Colonic mucosa (tissue), 4 donors: ENCODE results near the gene TFR2. TPM values are rescaled to one million over a fixed set of nuclear protein-coding genes. Genes with fewer than 3 reads are reported as not detected.
A peak's percentile ranks its signal among the peaks of the same experiment; 100 is the strongest.

Experiments used
- DNase-seq: peaks from one replicate; pipeline ENCODE4 v3.0.0-alpha.2; 2020
- H3K27ac ChIP-seq: fragments of 200-600 bp; one replicate; pipeline ENCODE4 v1.8.0; 2021
- H3K27me3 ChIP-seq: fragments of 200-600 bp; one replicate; pipeline ENCODE4 v1.8.0; 2021
- H3K36me3 ChIP-seq: fragments of 200-600 bp; one replicate; pipeline ENCODE4 v1.8.0; 2021
- H3K4me1 ChIP-seq: fragments of 200-600 bp; one replicate; pipeline ENCODE4 v1.8.0; 2021; ENCODE audit warnings: mild to moderate bottlenecking
- H3K4me3 ChIP-seq: fragments of 200-600 bp; one replicate; pipeline ENCODE4 v1.8.0; 2021
- H3K9ac ChIP-seq, 2 donors: one replicate each; pipeline ENCODE4 v1.7.0; 2013; ENCODE audit warnings: control low read depth in 2 of 2, low read depth in 2 of 2, low read length in 2 of 2
- H3K9me3 ChIP-seq: fragments of 200-600 bp; one replicate; pipeline ENCODE4 v1.8.0; 2021
- intact Hi-C: fragments of 100-400 bp; cut with DNase I; formaldehyde crosslinking; loops from one replicate; pipeline ENCODE4 v1.14.1; 2022
- total RNA-seq, 2 donors: library from RNA; stranded (reverse); fragmentation: NEBNext Ultra II Directional in 1 of 2; extraction: Animal tissue kit (Norgen Biotek cat#: 25700) in 1 of 2; gene quantifications; one replicate each; pipeline ENCODE4 v1.2.1, GENCODE V29; 2021
- TF ChIP-seq, protein P1 (sequence below): fragments of 200-600 bp; IDR thresholded peaks from one replicate; pipeline ENCODE4 v1.8.0; 2022; ENCODE audit warnings: antibody characterized with exemption, mild to moderate bottlenecking
- donor health status: healthy.
- donor health status: DM: no; HTN: no; CAD: no.
- donor health status: DM: no; HTN: no; CAD: no.

The TFR2 gene
- total RNA-seq, 2 donors from 2014 or later: 1.8 to 2.3 TPM

DNA sequence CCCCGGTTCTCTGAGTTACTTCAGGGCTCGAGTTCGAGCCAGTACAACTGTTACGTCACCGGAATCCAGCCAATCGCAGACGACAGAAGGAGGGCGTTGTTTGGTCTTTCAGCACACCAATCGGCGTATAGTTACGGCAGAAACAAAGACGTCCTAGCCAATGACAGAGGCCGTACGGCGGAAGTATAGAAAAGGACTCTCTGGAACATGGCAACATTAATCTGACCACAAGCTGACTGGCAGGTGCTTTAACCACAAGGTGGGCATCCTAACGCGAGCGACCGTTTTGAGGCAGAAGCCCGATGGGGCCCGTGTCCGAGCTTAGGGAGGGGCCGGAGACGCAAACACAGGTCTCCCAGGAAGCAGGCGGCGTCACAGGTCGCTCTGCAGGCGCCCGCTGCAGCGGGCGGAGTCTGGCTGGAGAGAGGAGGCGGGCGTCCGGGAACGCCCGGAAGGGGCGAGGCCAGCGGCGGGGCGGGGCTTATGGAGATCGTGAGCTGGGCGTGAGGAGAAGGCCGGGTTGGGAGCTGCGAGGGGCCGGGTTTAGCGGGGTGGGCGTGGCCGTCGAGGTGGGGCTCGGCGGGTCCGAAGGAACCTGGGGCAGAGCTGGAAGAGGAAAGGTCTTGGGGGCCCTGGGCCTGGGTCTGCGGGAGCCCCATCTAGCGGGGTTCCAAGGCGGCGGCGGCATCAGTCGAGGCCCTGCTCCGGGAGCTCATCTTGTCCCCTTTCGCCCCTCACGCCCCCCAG, 29.2 kb downstream of the TFR2 start, which contains the start of gene MOSPD3:
MOSPD3 (plus strand) TSS at position 558 of the 747 bp plus-strand sequence. CDS start 252 bp downstream, outside the sequence.
- intact Hi-C loops: no loop called here
- no peaks in the 10 kb centered on the region for H3K36me3 ChIP-seq

DNA sequence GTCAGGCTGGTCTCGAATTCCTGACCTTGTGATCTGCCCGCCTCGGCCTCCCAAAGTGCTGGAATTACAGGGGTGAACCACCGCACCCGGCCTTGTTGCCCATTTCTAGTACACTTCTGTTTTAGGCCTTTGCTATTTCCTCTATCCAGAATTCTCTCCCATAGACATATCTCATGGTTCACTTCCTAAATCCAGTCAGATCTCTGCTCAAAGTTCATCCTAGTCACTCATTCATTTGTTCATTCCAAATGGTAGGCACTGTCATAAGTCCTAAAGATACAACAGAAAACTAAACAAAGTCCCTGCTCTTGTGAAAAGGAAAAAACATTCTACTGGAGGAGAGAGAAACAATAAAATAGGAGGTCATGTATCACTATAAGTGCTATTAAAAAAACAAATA, 31.4 kb downstream of the TFR2 start:
- TF ChIP-seq, protein P1, sequence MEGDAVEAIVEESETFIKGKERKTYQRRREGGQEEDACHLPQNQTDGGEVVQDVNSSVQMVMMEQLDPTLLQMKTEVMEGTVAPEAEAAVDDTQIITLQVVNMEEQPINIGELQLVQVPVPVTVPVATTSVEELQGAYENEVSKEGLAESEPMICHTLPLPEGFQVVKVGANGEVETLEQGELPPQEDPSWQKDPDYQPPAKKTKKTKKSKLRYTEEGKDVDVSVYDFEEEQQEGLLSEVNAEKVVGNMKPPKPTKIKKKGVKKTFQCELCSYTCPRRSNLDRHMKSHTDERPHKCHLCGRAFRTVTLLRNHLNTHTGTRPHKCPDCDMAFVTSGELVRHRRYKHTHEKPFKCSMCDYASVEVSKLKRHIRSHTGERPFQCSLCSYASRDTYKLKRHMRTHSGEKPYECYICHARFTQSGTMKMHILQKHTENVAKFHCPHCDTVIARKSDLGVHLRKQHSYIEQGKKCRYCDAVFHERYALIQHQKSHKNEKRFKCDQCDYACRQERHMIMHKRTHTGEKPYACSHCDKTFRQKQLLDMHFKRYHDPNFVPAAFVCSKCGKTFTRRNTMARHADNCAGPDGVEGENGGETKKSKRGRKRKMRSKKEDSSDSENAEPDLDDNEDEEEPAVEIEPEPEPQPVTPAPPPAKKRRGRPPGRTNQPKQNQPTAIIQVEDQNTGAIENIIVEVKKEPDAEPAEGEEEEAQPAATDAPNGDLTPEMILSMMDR: no peak
- peaks cover 3% of the 10 kb centered on the region for H3K4me1 ChIP-seq
- H3K4me3 ChIP-seq: no peak overlapping the region
- H3K36me3 ChIP-seq: no peaks in the 10 kb centered on the region
- intact Hi-C loops: loop anchor here (10.0 kb wide), 1 partner anchor 65 kb away; the partner anchor contains the start of gene GNB2
- H3K27ac ChIP-seq: no peak overlapping the region
- H3K9me3 ChIP-seq: no peaks in the 10 kb centered on the region
- no peaks in the 10 kb centered on the region for H3K27me3 ChIP-seq
- DNase-seq: no peak
- H3K9ac ChIP-seq: no peak overlapping the region

More for the DNA sequence above, 29.2 kb downstream of the TFR2 start, which contains the start of gene MOSPD3:
- TF ChIP-seq, protein P1: no peak
- Histone ChIP-seq H3K4me1 (no peaks in the 10 kb centered on the region), H3K27ac (peak within 1 kb of the TSS; percentile 89), H3K4me3 (peak within 1 kb of the TSS; percentile 71), H3K9ac (peak within 1 kb of the TSS; percentile 69 to 86), H3K27me3 (no peaks in the 10 kb centered on the region), H3K9me3 (no peaks in the 10 kb centered on the region)
- peak; percentile 100 for DNase-seq

DNA sequence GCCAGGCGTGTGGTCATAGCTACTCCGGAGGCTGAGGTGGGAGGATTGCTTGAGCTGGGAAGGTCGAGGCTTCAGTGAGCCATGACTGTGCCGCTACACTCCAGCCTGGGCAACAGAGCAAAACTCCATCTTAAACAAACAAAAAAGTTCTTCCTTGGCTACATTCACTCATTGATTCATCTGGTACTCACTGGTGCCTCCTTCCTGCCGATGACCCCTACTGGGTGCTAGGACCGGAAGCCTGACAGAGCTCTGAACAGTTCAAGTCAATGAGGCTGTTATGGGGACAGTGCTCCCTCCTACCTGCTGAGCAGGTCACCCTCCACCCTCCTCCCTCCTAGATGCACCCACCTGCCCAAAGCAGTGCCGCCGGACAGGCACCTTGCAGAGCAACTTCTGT, 34.2 kb downstream of the TFR2 start:
- Histone ChIP-seq H3K36me3 (no peaks in the 10 kb centered on the region), H3K27ac (no peak overlapping the region), H3K4me1 (peaks cover 5% of the 10 kb centered on the region), H3K4me3 (no peak overlapping the region), H3K9me3 (no peaks in the 10 kb centered on the region), H3K9ac (no peak overlapping the region), H3K27me3 (no peaks in the 10 kb centered on the region)
- intact Hi-C loops: loop anchor here (10.0 kb wide), 1 partner anchor 68 kb away; the partner anchor contains the start of gene GNB2
- TF ChIP-seq, protein P1: no peak
- DNase-seq: no peak

DNA sequence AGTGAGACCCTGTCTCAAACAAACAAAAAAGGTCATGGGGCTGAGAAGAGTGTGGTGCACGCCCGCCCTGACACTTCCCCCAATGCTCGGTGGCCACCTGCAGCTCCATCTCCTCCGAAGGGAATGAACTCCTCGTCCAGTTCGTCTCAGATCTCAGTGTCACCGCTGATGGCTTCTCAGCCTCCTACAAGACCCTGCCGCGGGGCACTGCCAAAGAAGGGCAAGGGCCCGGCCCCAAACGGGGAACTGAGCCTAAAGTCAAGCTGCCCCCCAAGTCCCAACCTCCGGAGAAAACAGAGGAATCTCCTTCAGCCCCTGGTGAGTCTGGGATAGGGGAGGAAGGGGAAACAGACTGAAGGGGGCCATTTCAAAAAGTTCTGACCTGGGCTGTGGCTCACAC, 35.0 kb downstream of the TFR2 start:
- no peak overlapping the region for H3K9ac ChIP-seq
- no peak overlapping the region for H3K4me3 ChIP-seq
- peaks cover 5% of the 10 kb centered on the region for H3K4me1 ChIP-seq
- DNase-seq: no peak
- no peak overlapping the region for H3K27ac ChIP-seq
- TF ChIP-seq, protein P1: no peak
- intact Hi-C loops: loop anchor here (10.0 kb wide), 1 partner anchor 68 kb away; the partner anchor contains the start of gene GNB2
- no peaks in the 10 kb centered on the region for H3K27me3 ChIP-seq
- H3K36me3 ChIP-seq: no peaks in the 10 kb centered on the region
- no peaks in the 10 kb centered on the region for H3K9me3 ChIP-seq

DNA sequence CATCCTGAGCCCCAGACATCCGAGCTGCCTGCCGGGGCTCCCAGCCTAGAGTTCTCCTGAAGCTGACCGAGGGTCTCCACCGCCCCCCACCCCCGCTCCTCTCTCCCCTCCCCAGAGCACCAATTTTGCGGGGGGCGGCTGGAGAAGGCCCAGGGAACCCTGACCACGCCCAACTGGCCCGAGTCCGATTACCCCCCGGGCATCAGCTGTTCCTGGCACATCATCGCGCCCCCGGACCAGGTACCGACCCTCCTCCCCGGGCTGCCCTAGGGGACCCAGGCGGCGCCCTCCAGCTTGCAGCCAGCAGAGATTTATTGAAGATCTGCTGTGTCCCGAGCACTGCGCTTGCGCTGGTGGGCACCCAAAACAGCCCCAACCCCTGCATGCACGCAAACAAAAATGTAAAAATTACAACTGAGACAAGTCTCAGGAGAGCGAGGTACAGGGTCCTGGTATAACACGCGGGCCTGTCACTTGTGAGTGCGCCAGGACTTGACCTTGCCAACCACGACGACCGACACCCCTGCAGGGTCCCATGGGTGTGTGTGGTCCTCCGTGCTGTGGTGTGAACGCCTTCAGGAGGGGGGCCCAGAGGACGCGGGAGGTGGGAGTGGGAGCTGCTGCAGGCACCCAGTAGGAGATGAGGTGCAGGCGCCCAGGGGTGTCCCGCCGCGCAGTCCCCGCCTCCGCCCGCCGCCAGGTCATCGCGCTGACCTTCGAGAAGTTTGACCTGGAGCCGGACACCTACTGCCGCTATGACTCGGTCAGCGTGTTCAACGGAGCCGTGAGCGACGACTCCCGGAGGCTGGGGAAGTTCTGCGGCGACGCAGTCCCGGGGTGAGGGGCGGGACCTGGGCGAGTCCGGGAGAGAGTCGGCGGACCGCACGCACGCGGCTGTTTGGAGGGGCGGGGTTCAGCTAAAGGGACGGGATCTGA, 36.1 kb downstream of the TFR2 start:
- Histone ChIP-seq H3K36me3 (no peaks in the 10 kb centered on the region), H3K9me3 (no peaks in the 10 kb centered on the region), H3K27ac (peak overlapping the region; percentile 65), H3K4me1 (peaks cover 5% of the 10 kb centered on the region), H3K4me3 (peak overlapping the region; percentile 83), H3K27me3 (no peaks in the 10 kb centered on the region), H3K9ac (peak overlapping the region; percentile 47 to 55)
- peak; percentile 68 for DNase-seq
- TF ChIP-seq, protein P1: no peak
- intact Hi-C loops: loop anchor here (10.0 kb wide), 1 partner anchor 70 kb away; the partner anchor contains the start of gene GNB2
